HepG2 (cell line): ENCODE data around the gene OSTF1. TPM values are rescaled to one million over a fixed set of nuclear protein-coding genes. Genes with fewer than 3 reads are reported as not detected.

Experiments used
- ATAC-seq: fragments of 200-7000 bp; cut with Tn5 transposase; 3 replicates; pipeline ENCODE4 v1.9.1; 2020; ENCODE audit warnings: mild to moderate bottlenecking, moderate library complexity
- BruUV-seq: library from RNA; stranded (reverse); fragments of 400-500 nt; replicated peaks from 2 replicates; lab custom pipeline; 2021; lab: Mats Ljungman, UMichigan
- CTCF ChIA-PET: fragments of 300-600 bp; formaldehyde crosslinking; extraction: SDS; loops from one replicate; lab custom pipeline; 2021; ENCODE audit warnings: low total read pairs, inconsistent platforms, low intra/inter-chr PET ratio; lab: Yijun Ruan, JAX
- POLR2A ChIA-PET: fragments of 350-600 bp; sonication (Branson Sonifier 250); formaldehyde crosslinking; loops from one replicate; lab custom pipeline; 2020; ENCODE audit warnings: antibody characterized with exemption, inconsistent platforms; lab: Yijun Ruan, JAX
- DNase-seq: peaks from one replicate; pipeline ENCODE4 v3.0.0-alpha.2; 2015; ENCODE audit warnings: low spot score
- FAIRE-seq: peaks from 3 replicates; lab custom pipeline; 2011; peaks lifted over from hg19 to GRCh38; lab: Jason Lieb, UNC
- H2AFZ ChIP-seq: one replicate; pipeline ENCODE4 v1.6.1; 2011; ENCODE audit warnings: low read length, inconsistent platforms
- H3K27ac ChIP-seq: fragments of 300-600 bp; 3 replicates; pipeline ENCODE4 v1.8.0; 2011; ENCODE audit warnings: mixed run types, mild to moderate bottlenecking, mixed read lengths, low read length, inconsistent platforms; ENCODE audit not compliant: insufficient read depth; ENCODE audit errors: extremely low read length
- H3K27me3 ChIP-seq, 2 experiments: fragments of 200-600 bp in 1 of 2; 2 replicates in 1 of 2; 3 replicates in 1 of 2; pipeline versions ENCODE4 v1.6.0 to v1.8.0; 2011; ENCODE audit warnings: low read length in 2 of 2, mild to moderate bottlenecking in 2 of 2, moderate library complexity in 2 of 2, inconsistent platforms in 1 of 2; ENCODE audit not compliant: insufficient read depth in 2 of 2, control insufficient read depth in 1 of 2
- H3K36me3 ChIP-seq, 2 experiments: fragments of 200-600 bp in 1 of 2; replicated peaks in 1 of 2; 2 replicates in 1 of 2; 3 replicates in 1 of 2; pipeline versions ENCODE4 v1.5.1 to v1.8.0; 2011; ENCODE audit warnings: low read length in 2 of 2, inconsistent platforms in 1 of 2; ENCODE audit not compliant: insufficient read depth in 2 of 2, control insufficient read depth in 1 of 2
- H3K4me1 ChIP-seq: 2 replicates; pipeline ENCODE4 v1.5.1; 2012; ENCODE audit warnings: low read length, inconsistent platforms; ENCODE audit not compliant: insufficient read depth
- H3K4me2 ChIP-seq: 2 replicates; pipeline ENCODE4 v1.6.0; 2011; ENCODE audit warnings: low read depth, low read length, inconsistent platforms
- H3K4me3 ChIP-seq, 3 experiments: fragments of 200-600 bp in 1 of 3; sonication (generic), shearing (Covaris generic) in 1 of 3; replicated peaks in 1 of 3; 2 replicates each; pipeline ENCODE4 v1.5.1; 2011 to 2016; ENCODE audit warnings: low read length in 3 of 3, inconsistent platforms in 2 of 3, low read depth in 2 of 3, mild to moderate bottlenecking in 2 of 3, control low read depth in 1 of 3, mixed read lengths in 1 of 3; ENCODE audit not compliant: insufficient read depth in 1 of 3
- H3K79me2 ChIP-seq: one replicate; pipeline ENCODE4 v1.6.1; 2011; ENCODE audit warnings: low read length, inconsistent platforms; ENCODE audit not compliant: insufficient read depth
- H3K9ac ChIP-seq: 2 replicates; pipeline ENCODE4 v1.6.0; 2011; ENCODE audit warnings: mild to moderate bottlenecking, low read depth, low read length, inconsistent platforms; ENCODE audit not compliant: insufficient read depth
- H3K9me3 ChIP-seq: 2 replicates; pipeline ENCODE4 v1.5.1; 2012; ENCODE audit warnings: mild to moderate bottlenecking, low read length
- H4K20me1 ChIP-seq: 2 replicates; pipeline ENCODE4 v1.6.0; 2011; ENCODE audit warnings: inconsistent platforms, mild to moderate bottlenecking, low read length, moderate library complexity; ENCODE audit not compliant: insufficient read depth
- ARID5B ChIP-seq: IDR thresholded peaks from 2 replicates; pipeline ENCODE4 v1.4.0; 2020; ENCODE audit warnings: mild to moderate bottlenecking, missing genetic modification reagents
- ELF3 ChIP-seq: IDR thresholded peaks from 2 replicates; pipeline ENCODE4 v1.6.1; 2016; ENCODE audit warnings: missing genetic modification reagents, missing compliant biosample characterization
- ZHX1 ChIP-seq: sonication (generic); formaldehyde crosslinking; IDR thresholded peaks from 2 replicates; pipeline ENCODE4 v1.8.1; 2022; ENCODE audit warnings: low read depth, mild to moderate bottlenecking, missing genetic modification reagents
- ZKSCAN1 ChIP-seq: fragments of 150-350 bp; IDR thresholded peaks from 2 replicates; pipeline ENCODE4 v1.6.1; 2014; ENCODE audit warnings: low read length
- WGBS: methylation state at CpG from one replicate; pipeline ENCODE4 v1.1.6; 2017; ENCODE audit warnings: low lambda C conversion rate; 5-methylcytosine and 5-hydroxymethylcytosine counted together
- in situ Hi-C: cut with HindIII; loops from 2 replicates; pipeline ENCODE4 v1.10.0; 2017; ENCODE audit warnings: low pct_unique_long_range_greater_than_20kb; ENCODE audit not compliant: extremely low pct_ligation_motif_present
- intact Hi-C: fragments of 100-400 bp; cut with micrococcal nuclease; formaldehyde crosslinking; loops from one replicate; pipeline ENCODE4 v1.10.0; 2022; ENCODE audit not compliant: unreplicated experiment
- polyA plus RNA-seq, 8 experiments: library from polyadenylated mRNA; depleted of rRNA in 3 of 8; stranded (reverse) in 7 of 8; unstranded in 1 of 8; fragments of >200 nt; fragmentation: Illumina TruSeq in 4 of 8; extraction: Trizol in 4 of 8; gene quantifications; 2 replicates each; pipeline versions ENCODE4 v1.2.1 to v1.2.3, GENCODE V29; 2011 to 2016; ENCODE audit warnings: low read depth in 4 of 8, missing spikeins in 1 of 8, mixed read lengths in 1 of 8; ENCODE audit not compliant: insufficient read depth in 1 of 8
- total RNA-seq, 5 experiments: library from RNA; depleted of rRNA; stranded (reverse); fragments of >200 nt; fragmentation: Illumina TruSeq; extraction: Trizol; gene quantifications; 2 replicates each; pipeline ENCODE4 v1.2.3, GENCODE V29; 2016; ENCODE audit warnings: low read depth in 1 of 5

The OSTF1 gene
- total and polyA plus RNA-seq, 2 of the 13 experiments (the other 11 are each of a cell fraction or from before 2014, with no cell fraction given), result 16.8 to 39.0 TPM

GRCh38 chr9:75106857-75107256, 18.5 kb downstream of the OSTF1 start:
- intact Hi-C loops, result no loop called here
- Histone ChIP-seq H3K9me3 (no peaks in the 10 kb centered on the region), H4K20me1 (no peaks in the 10 kb centered on the region), H3K79me2 (peaks cover 5% of the 10 kb centered on the region), H3K9ac (no peak overlapping the region), H2AFZ (no peak overlapping the region), H3K27ac (no peak overlapping the region), H3K27me3 (no peaks in the 10 kb centered on the region), H3K4me1 (peaks cover 12% of the 10 kb centered on the region), H3K36me3 (no peaks in the 10 kb centered on the region), H3K4me2 (no peak overlapping the region), H3K4me3 (no peak overlapping the region)
- DNase-seq (no peak), ATAC-seq (no peak), FAIRE-seq (no peak)
- ChIA-PET CTCF (no interaction called here), POLR2A (no interaction called here)
- in situ Hi-C loops, result no loop called here
- 94% methylated on average over 6 of the region's 6 CpGs for WGBS
- no TSS peak for BruUV-seq
- TF ChIP-seq ZKSCAN1 (no peak), ELF3 (no peak), ARID5B (CRISPR knock-in tag) (no peak), ZHX1 (CRISPR knock-in tag) (no peak)
